PC-3 (cell line): Measurements from ENCODE around the gene MAP2K4. TPM values are rescaled to one million over a fixed set of nuclear protein-coding genes. Genes with fewer than 3 reads are reported as not detected.

Experiments
- ATAC-seq: fragments of 200-7000 bp; cut with Tn5 transposase; 2 replicates; pipeline ENCODE4 v1.9.1; 2020; ENCODE audit warnings: mild to moderate bottlenecking, moderate library complexity
- BruUV-seq: library from RNA; stranded (reverse); fragments of 400-500 nt; replicated peaks from 2 replicates; lab custom pipeline; 2021; lab: Mats Ljungman, UMichigan
- CTCF ChIA-PET: fragments of 300-600 bp; sonication (Branson Sonifier 250); formaldehyde crosslinking; loops from one replicate; lab custom pipeline; 2022; ENCODE audit warnings: antibody characterized with exemption; lab: Charles Lee
- POLR2A ChIA-PET: fragments of 300-600 bp; sonication (Branson Sonifier 250); formaldehyde crosslinking; loops from one replicate; lab custom pipeline; 2022; ENCODE audit warnings: antibody characterized with exemption; ENCODE audit not compliant: unreplicated experiment; lab: Charles Lee
- DNase-seq: peaks from one replicate; pipeline ENCODE4 v3.0.0-alpha.2; 2015
- H2AFZ ChIP-seq: fragments of 300-600 bp; sonication (generic); 2 replicates; pipeline ENCODE4 v1.6.0; 2016; ENCODE audit warnings: antibody characterized with exemption, low read length
- H3F3A ChIP-seq: fragments of 300-600 bp; sonication (generic); one replicate; pipeline ENCODE4 v1.6.0; 2017; ENCODE audit warnings: antibody characterized with exemption, low read length, control low read depth, mild to moderate bottlenecking; ENCODE audit not compliant: unreplicated experiment
- H3K27ac ChIP-seq: fragments of 300-600 bp; sonication (generic); 2 replicates; pipeline ENCODE4 v1.5.1; 2016; ENCODE audit warnings: mild to moderate bottlenecking, low read length
- H3K27me3 ChIP-seq: fragments of 300-600 bp; sonication (generic); 2 replicates; pipeline ENCODE4 v1.6.1; 2016; ENCODE audit warnings: low read length, mixed read lengths
- H3K36me3 ChIP-seq: fragments of 300-600 bp; sonication (generic); 2 replicates; pipeline ENCODE4 v1.6.1; 2016; ENCODE audit warnings: low read depth, mixed run types, low read length, mixed read lengths
- H3K4me1 ChIP-seq: fragments of 300-600 bp; sonication (generic); 2 replicates; pipeline ENCODE4 v1.5.1; 2016; ENCODE audit warnings: low read length; ENCODE audit not compliant: insufficient read depth
- H3K4me2 ChIP-seq: fragments of 300-600 bp; sonication (generic); 2 replicates; pipeline ENCODE4 v1.6.0; 2016; ENCODE audit warnings: low read length
- H3K4me3 ChIP-seq: fragments of 300-600 bp; sonication (generic); 2 replicates; pipeline ENCODE4 v1.5.1; 2016; ENCODE audit warnings: mild to moderate bottlenecking, low read length, mixed read lengths
- H3K79me2 ChIP-seq: fragments of 300-600 bp; sonication (generic); 2 replicates; pipeline ENCODE4 v1.6.1; 2017; ENCODE audit warnings: low read length, mixed read lengths
- H3K9ac ChIP-seq: fragments of 300-600 bp; sonication (generic); 2 replicates; pipeline ENCODE4 v1.6.0; 2016; ENCODE audit warnings: mild to moderate bottlenecking, low read length
- H3K9me2 ChIP-seq: fragments of 300-600 bp; sonication (generic); replicated peaks from 2 replicates; pipeline ENCODE4 v1.6.1; 2016; ENCODE audit warnings: mixed run types, low read length, mixed read lengths
- H3K9me3 ChIP-seq: fragments of 300-600 bp; sonication (generic); 2 replicates; pipeline ENCODE4 v1.6.1; 2016; ENCODE audit warnings: low read length, mixed read lengths
- H4K20me1 ChIP-seq: fragments of 300-600 bp; sonication (generic); 2 replicates; pipeline ENCODE4 v1.6.1; 2016; ENCODE audit warnings: low read length, mixed read lengths
- CTCF ChIP-seq: fragments of 300-600 bp; sonication (generic); conservative IDR thresholded peaks from 2 replicates; pipeline ENCODE4 v1.5.1; 2017; ENCODE audit warnings: antibody characterized with exemption, low read depth, mild to moderate bottlenecking, low read length
- EZH2 ChIP-seq: fragments of 300-600 bp; sonication (generic); IDR thresholded peaks from one replicate; pipeline ENCODE4 v1.6.1; 2017; ENCODE audit warnings: antibody characterized with exemption, mild to moderate bottlenecking, low read length; ENCODE audit not compliant: unreplicated experiment
- EZH2phosphoT487 ChIP-seq: fragments of 300-600 bp; sonication (generic); IDR thresholded peaks from 2 replicates; pipeline ENCODE4 v1.6.1; 2018; ENCODE audit warnings: mild to moderate bottlenecking, antibody characterized with exemption, low read length, borderline replicate concordance
- intact Hi-C: fragments of 100-400 bp; cut with micrococcal nuclease; formaldehyde crosslinking; loops from 2 replicates; pipeline ENCODE4 v1.9.0; 2023
- total RNA-seq: library from RNA; depleted of rRNA; stranded (reverse); fragments of >200 nt; gene quantifications from 2 replicates; pipeline ENCODE4 v1.2.3, GENCODE V29; 2014

The MAP2K4 gene
- total RNA-seq, 1 experiment from 2014 or later: 35.5 TPM

- no TSS peak for BruUV-seq
- CTCF ChIA-PET: no interaction called here
- peak; percentile 84 for ATAC-seq
Measured at GRCh38 chr17:12041312-12041711, 20.6 kb downstream of the MAP2K4 start.

GRCh38 chr17:12043702-12044101 lies 23.0 kb downstream of the MAP2K4 start:
- no TSS peak for BruUV-seq
- no peaks in the 10 kb centered on the region for H3K9me3 ChIP-seq
- DNase-seq (no peak), ATAC-seq (no peak)
- H3K27me3 ChIP-seq: no peaks in the 10 kb centered on the region
- intact Hi-C loops: loop anchor here (5.0 kb wide), 2 partner anchors 46 to 974 kb away; partner anchors contain the start of genes ELAC2 and ZNF18
- peaks cover 38% of the 10 kb centered on the region for H3K4me1 ChIP-seq
- H3F3A ChIP-seq: peaks cover 5% of the 10 kb centered on the region
- ChIA-PET POLR2A (no interaction called here), CTCF (no interaction called here)
- no peak overlapping the region for H2AFZ ChIP-seq
- no peaks in the 10 kb centered on the region for H3K9me2 ChIP-seq
- H3K4me3 ChIP-seq: no peak overlapping the region
- H3K4me2 ChIP-seq: no peak overlapping the region
- H3K27ac ChIP-seq: no peak overlapping the region
- no peak overlapping the region for H3K9ac ChIP-seq
- TF ChIP-seq EZH2phosphoT487 (no peak), EZH2 (no peak), CTCF (no peak)
- peaks cover 43% of the 10 kb centered on the region for H4K20me1 ChIP-seq
- H3K79me2 ChIP-seq: peaks cover 86% of the 10 kb centered on the region
- H3K36me3 ChIP-seq: no peaks in the 10 kb centered on the region

More at GRCh38 chr17:12041312-12041711, 20.6 kb downstream of the MAP2K4 start:
- Histone ChIP-seq H3K79me2 (peaks cover 85% of the 10 kb centered on the region), H3F3A (peaks cover 5% of the 10 kb centered on the region), H3K36me3 (no peaks in the 10 kb centered on the region; the same call in 1 of the 2 replicates), H3K9me3 (no peaks in the 10 kb centered on the region), H4K20me1 (peaks cover 47% of the 10 kb centered on the region), H3K9ac (peak overlapping the region; percentile 2; the same call in 1 of the 2 replicates), H2AFZ (no peak overlapping the region), H3K27me3 (no peaks in the 10 kb centered on the region), H3K4me1 (peaks cover 34% of the 10 kb centered on the region), H3K27ac (peak overlapping the region; percentile 65), H3K4me2 (peak overlapping the region; percentile 71), H3K9me2 (no peaks in the 10 kb centered on the region), H3K4me3 (peak overlapping the region; percentile 28)
- no peak for TF ChIP-seq EZH2phosphoT487
- TF ChIP-seq CTCF: no peak
- TF ChIP-seq EZH2: no peak
- intact Hi-C loops: loop anchor here (5.0 kb wide), 2 partner anchors 44 to 976 kb away; partner anchors contain the start of genes ELAC2 and ZNF18
- peak; percentile 96 for DNase-seq
- POLR2A ChIA-PET: interaction anchor here (0.5 to 0.7 kb wide), 3 partner anchors 17 to 48 kb away, joined by 3 to 4 read pairs (median 3); partner anchors contain the start of gene ZNF18

- TF ChIP-seq EZH2phosphoT487 (no peak), EZH2 (no peak), CTCF (no peak)
- Histone ChIP-seq H3K4me2 (no peak overlapping the region), H3K27me3 (no peaks in the 10 kb centered on the region), H4K20me1 (peaks cover 36% of the 10 kb centered on the region), H3K9me2 (no peaks in the 10 kb centered on the region), H3F3A (no peaks in the 10 kb centered on the region), H3K4me3 (no peak overlapping the region), H3K36me3 (no peaks in the 10 kb centered on the region), H3K4me1 (peaks cover 16% of the 10 kb centered on the region), H2AFZ (no peak overlapping the region), H3K9ac (no peak overlapping the region), H3K79me2 (peaks cover 96% of the 10 kb centered on the region), H3K9me3 (no peaks in the 10 kb centered on the region), H3K27ac (no peak overlapping the region)
- BruUV-seq: no TSS peak
- ChIA-PET POLR2A (no interaction called here), CTCF (interaction anchor here (0.5 kb wide), 1 partner anchor 50 kb away, joined by 4 read pairs; no protein-coding TSS in a partner anchor)
- no peak for DNase-seq
- intact Hi-C loops: no loop called here
- ATAC-seq: no peak
Measured at GRCh38 chr17:12046786-12047185, 26.1 kb downstream of the MAP2K4 start.
